ENCODE results near the gene HK1. TPM values are rescaled to one million over a fixed set of nuclear protein-coding genes. Genes with fewer than 3 reads are reported as not detected.

The HK1 gene
- total RNA-seq, 2 donors from 2014 or later: 15.8 to 17.1 TPM

DNA sequence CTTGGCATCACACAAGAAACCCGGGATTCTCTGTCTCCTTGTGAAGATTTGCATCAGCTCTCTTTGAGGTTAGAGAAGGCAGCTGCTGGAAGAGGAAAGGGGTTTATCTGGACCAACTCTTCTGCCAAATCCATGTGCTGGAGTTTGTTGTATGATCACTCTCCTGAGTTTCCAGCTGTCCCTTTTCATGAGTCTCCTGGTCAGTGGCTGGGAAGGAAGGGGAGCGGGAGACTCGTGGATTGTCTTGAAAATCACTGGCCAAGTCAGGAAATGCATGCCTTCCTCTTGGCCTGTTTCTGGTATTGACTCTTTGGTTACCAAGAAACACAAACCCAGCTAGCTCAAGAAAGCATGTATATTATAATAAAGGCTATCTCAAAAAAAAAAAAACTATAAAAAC is 99.6 kb downstream of the HK1 start:
- H3K27me3 ChIP-seq: no peaks in the 10 kb centered on the region
- WGBS, 2 donors: 63 to 78% methylated on average over 3 of the region's 3 CpGs
- ATAC-seq (no peak), DNase-seq (no peak)
- no peak overlapping the region for H3K4me3 ChIP-seq
- no peak overlapping the region for H3K27ac ChIP-seq
- peaks cover 14% of the 10 kb centered on the region for H3K4me1 ChIP-seq
- no peak for TF ChIP-seq POLR2A (IDR thresholded peaks at IDR 0.05)
- TF ChIP-seq, protein P1, sequence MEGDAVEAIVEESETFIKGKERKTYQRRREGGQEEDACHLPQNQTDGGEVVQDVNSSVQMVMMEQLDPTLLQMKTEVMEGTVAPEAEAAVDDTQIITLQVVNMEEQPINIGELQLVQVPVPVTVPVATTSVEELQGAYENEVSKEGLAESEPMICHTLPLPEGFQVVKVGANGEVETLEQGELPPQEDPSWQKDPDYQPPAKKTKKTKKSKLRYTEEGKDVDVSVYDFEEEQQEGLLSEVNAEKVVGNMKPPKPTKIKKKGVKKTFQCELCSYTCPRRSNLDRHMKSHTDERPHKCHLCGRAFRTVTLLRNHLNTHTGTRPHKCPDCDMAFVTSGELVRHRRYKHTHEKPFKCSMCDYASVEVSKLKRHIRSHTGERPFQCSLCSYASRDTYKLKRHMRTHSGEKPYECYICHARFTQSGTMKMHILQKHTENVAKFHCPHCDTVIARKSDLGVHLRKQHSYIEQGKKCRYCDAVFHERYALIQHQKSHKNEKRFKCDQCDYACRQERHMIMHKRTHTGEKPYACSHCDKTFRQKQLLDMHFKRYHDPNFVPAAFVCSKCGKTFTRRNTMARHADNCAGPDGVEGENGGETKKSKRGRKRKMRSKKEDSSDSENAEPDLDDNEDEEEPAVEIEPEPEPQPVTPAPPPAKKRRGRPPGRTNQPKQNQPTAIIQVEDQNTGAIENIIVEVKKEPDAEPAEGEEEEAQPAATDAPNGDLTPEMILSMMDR (IDR thresholded peaks at IDR 0.05): no peak
- no peaks in the 10 kb centered on the region for H3K9me3 ChIP-seq
- intact Hi-C loops (cut with DNase I): no loop called here
- peaks cover 0 to 3% of the 10 kb centered on the region in 2 donors for H3K36me3 ChIP-seq (replicated peaks in 1 of 2; ENCODE audit: insufficient read depth in 1 of 2, low read depth in 2 of 2)

DNA sequence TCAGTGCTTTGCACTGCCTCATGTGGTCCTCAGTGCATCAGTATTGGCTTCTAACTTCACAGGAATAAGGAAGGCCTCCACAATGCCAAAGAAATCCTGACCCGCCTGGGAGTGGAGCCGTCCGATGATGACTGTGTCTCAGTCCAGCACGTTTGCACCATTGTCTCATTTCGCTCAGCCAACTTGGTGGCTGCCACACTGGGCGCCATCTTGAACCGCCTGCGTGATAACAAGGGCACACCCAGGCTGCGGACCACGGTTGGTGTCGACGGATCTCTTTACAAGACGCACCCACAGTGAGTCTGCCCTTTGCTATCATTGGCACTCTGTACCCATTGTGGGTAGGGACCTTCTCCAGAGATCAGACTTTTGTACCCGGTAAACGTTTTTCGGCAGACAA is 101.5 kb downstream of the HK1 start:
- H3K9me3 ChIP-seq: no peaks in the 10 kb centered on the region
- DNase-seq: no peak
- H3K36me3 ChIP-seq (replicated peaks in 1 of 2; ENCODE audit: insufficient read depth in 1 of 2, low read depth in 2 of 2): peaks cover 0 to 5% of the 10 kb centered on the region in 2 donors
- no peaks in the 10 kb centered on the region for H3K27me3 ChIP-seq
- H3K4me3 ChIP-seq: no peak overlapping the region
- ATAC-seq: no peak
- TF ChIP-seq, protein P1 (IDR thresholded peaks at IDR 0.05): no peak
- no peak for TF ChIP-seq POLR2A (IDR thresholded peaks at IDR 0.05)
- intact Hi-C loops (cut with DNase I): no loop called here
- H3K27ac ChIP-seq: no peak overlapping the region
- peaks cover 14% of the 10 kb centered on the region for H3K4me1 ChIP-seq
- 85 to 88% methylated on average over 9 to 16 of the region's 16 CpGs for WGBS, 2 donors

DNA sequence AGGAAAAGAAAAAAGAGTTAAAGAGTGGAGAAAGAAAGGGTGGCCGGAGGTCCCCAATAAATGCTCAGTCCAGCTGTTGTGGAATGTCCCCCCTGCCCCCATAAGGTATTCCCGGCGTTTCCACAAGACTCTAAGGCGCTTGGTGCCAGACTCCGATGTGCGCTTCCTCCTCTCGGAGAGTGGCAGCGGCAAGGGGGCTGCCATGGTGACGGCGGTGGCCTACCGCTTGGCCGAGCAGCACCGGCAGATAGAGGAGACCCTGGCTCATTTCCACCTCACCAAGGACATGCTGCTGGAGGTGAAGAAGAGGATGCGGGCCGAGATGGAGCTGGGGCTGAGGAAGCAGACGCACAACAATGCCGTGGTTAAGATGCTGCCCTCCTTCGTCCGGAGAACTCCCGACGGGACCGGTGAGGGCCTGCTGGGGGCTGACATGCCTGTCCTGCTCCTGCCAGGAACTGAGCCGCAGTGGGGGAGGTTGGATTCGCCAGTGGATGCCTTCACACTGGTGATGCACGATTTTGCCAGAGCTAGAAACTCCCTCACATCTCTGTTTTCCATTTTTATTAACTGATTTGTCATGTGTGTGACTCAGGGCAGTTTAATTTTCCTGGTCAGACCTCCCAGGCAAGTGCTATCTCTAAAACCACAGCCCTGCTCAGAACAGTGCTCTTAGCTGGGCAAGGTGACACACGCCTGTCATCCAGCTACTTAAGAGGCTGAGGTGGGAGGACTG is 104.3 kb downstream of the HK1 start:
- Histone ChIP-seq H3K27ac (no peak overlapping the region), H3K27me3 (no peaks in the 10 kb centered on the region), H3K4me1 (no peaks in the 10 kb centered on the region), H3K36me3 (replicated peaks in 1 of 2; ENCODE audit: insufficient read depth in 1 of 2, low read depth in 2 of 2) (peaks cover 0 to 7% of the 10 kb centered on the region in 2 donors), H3K4me3 (no peak overlapping the region), H3K9me3 (no peaks in the 10 kb centered on the region)
- no peak for ATAC-seq
- intact Hi-C loops (cut with DNase I): no loop called here
- 84% methylated on average over 21 to 23 of the region's 26 CpGs for WGBS, 2 donors
- DNase-seq: no peak
- TF ChIP-seq, protein P1 (IDR thresholded peaks at IDR 0.05): no peak
- no peak for TF ChIP-seq POLR2A (IDR thresholded peaks at IDR 0.05)

DNA sequence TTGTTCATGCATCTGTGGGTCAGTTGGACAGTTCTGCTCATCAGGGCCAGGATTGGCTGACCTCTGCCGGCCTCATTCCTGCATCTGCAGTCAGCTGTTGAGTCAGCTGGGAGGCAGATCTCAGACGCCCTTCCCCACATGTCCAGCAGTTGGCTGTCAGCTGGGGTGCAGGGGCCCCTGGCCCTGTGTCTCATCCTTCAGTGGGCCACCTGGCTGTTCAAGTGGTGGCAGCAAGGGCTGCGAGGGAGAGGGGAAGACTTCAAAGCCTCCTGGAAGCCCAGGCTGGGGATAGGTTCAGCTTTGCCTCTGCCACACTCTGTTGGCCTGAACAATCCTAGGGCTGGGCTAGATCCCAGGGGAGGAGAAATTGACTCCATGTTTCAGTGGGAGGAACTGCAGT is 105.3 kb downstream of the HK1 start:
- 53 to 59% methylated on average over 3 of the region's 3 CpGs for WGBS, 2 donors
- H3K27ac ChIP-seq: no peak overlapping the region

More for the DNA sequence above, 105.3 kb downstream of the HK1 start:
- Histone ChIP-seq H3K4me1 (no peaks in the 10 kb centered on the region), H3K27me3 (no peaks in the 10 kb centered on the region), H3K9me3 (no peaks in the 10 kb centered on the region), H3K36me3 (replicated peaks in 1 of 2; ENCODE audit: insufficient read depth in 1 of 2, low read depth in 2 of 2) (peaks cover 0 to 7% of the 10 kb centered on the region in 2 donors), H3K4me3 (no peak overlapping the region)
- TF ChIP-seq, protein P1 (IDR thresholded peaks at IDR 0.05): no peak
- TF ChIP-seq POLR2A (IDR thresholded peaks at IDR 0.05): no peak
- DNase-seq (no peak), ATAC-seq (peak; percentile 30)
- intact Hi-C loops (cut with DNase I): no loop called here
